ENCODE measurements around the gene PROK2. TPM values are rescaled to one million over a fixed set of nuclear protein-coding genes. Genes with fewer than 3 reads are reported as not detected.

PROK2 gene, protein sequence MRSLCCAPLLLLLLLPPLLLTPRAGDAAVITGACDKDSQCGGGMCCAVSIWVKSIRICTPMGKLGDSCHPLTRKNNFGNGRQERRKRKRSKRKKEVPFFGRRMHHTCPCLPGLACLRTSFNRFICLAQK
- polyA plus RNA-seq (2013, experiment 1 of 2): 0.49 TPM
- 0.26 TPM for polyA plus RNA-seq (2013, experiment 2 of 2)

DNA sequence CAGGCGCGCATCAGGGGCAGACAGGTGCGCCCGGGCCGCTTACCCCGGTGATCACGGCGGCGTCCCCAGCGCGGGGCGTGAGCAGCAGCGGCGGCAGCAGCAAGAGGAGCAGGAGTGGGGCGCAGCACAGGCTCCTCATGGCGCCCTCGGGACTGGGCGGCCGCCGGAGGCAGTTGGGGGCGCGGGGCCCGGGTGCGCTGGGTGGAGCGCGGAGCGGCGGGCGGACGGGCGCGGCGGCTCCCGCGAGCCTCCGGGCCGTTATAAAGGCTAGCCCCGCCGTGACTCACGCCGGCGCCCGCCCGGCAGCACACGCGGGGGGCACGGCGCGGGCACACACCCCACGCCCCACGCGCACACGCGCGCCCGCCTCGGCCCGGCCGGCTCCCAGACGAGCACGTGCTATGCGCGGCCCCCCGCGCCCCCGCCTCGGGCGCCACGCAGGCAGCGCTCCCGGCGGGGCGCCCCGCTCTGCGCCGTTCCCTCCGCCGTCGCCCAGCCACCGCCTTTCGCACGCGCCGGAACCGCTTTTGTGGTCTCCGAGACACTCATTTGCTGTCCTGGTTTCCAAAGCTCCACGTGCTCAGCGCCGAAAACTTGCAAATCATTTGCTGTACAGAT, at the start of gene PROK2:
TSS of gene PROK2 (minus strand) at position 235 of the 618 bp plus-strand sequence. CDS start at position 139, 96 bp downstream.
- Histone ChIP-seq H2BK120ac (ENCODE audit: low read depth, low read length) (no peak within 1 kb of the TSS), H3K14ac (ENCODE audit: low read length) (peak within 1 kb of the TSS; percentile 2), H3K4ac (ENCODE audit: low read length) (no peak within 1 kb of the TSS), H3K4me1 (ENCODE audit: control insufficient read depth in 2 of 2, insufficient read depth in 1 of 2, low read depth in 1 of 2, low read length in 2 of 2) (peaks cover 2 to 9% of the 10 kb centered on the region in 2 donors), H2BK15ac (ENCODE audit: low read length) (peak within 1 kb of the TSS; percentile 56), H3K79me1 (ENCODE audit: low read depth, low read length) (no peaks in the 10 kb centered on the region), H2AK5ac (ENCODE audit: low read depth, low read length) (peak within 1 kb of the TSS; percentile 28), H3K9me3 (replicated peaks in 1 of 2; ENCODE audit: control insufficient read depth in 2 of 2, insufficient read depth in 1 of 2, low read depth in 1 of 2, low read length in 2 of 2) (no peaks in the 10 kb centered on the region), H3K4me3 (ENCODE audit: low read length in 2 of 2) (peak within 1 kb of the TSS in 1 of 2 donors; percentile 79), H3K18ac (ENCODE audit: low read length) (peak within 1 kb of the TSS; percentile 95), H3K27me3 (ENCODE audit: control insufficient read depth in 3 of 3, insufficient read depth in 3 of 3, low read depth in 1 of 3, low read length in 3 of 3) (peaks cover 15 to 85% (median 27%) of the 10 kb centered on the region in 3 experiments), H3K27ac (replicated peaks; ENCODE audit: low read length) (no peak within 1 kb of the TSS), H2AFZ (ENCODE audit: low read length) (peak within 1 kb of the TSS; percentile 77), H2BK12ac (ENCODE audit: low read length) (peak within 1 kb of the TSS; percentile 49), H4K8ac (ENCODE audit: low read depth, low read length) (no peak within 1 kb of the TSS), H4K91ac (ENCODE audit: low read depth, low read length, poor library complexity) (no peak within 1 kb of the TSS), H3K9ac (ENCODE audit: low read depth, low read length, poor library complexity) (peak within 1 kb of the TSS; percentile 74), H3K36me3 (replicated peaks in 1 of 2; ENCODE audit: control insufficient read depth in 2 of 2, insufficient read depth in 2 of 2, low read length in 2 of 2) (no peaks in the 10 kb centered on the region), H3K23ac (ENCODE audit: low read depth, low read length, poor library complexity) (no peak within 1 kb of the TSS), H3K4me2 (ENCODE audit: insufficient read depth, low read length, poor library complexity, severe bottlenecking) (peak within 1 kb of the TSS; percentile 98), H2BK5ac (ENCODE audit: low read length) (no peak within 1 kb of the TSS)
- no CpG with 5 or more reads among the region's 89 CpGs for WGBS, 2 donors (ENCODE audit: extremely low coverage in 2 of 2, insufficient read length in 2 of 2, insufficient replicate concordance in 1 of 2)
- peak; percentile 30 for DNase-seq (ENCODE audit: low spot score)

DNA sequence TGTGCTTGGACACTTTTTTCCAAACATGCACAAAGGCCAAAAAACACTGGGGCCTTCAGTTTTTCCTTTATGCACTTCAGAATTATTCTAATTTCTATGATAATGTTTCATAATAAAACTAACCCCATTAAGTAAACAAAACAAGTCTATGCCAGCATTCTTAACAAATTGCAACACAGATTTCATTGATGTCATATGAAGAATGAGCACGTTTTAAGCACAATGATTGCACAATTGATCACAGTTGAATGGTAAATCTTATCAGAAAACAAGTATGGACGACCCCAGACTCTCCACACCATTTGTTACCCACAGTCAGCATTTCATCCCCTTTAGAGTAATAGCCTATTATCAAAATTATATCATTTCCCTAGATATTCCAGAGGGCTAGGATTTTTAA, 46.7 kb upstream of the PROK2 start:
- Histone ChIP-seq H2BK15ac (ENCODE audit: low read length) (no peak overlapping the region), H2BK12ac (ENCODE audit: low read length) (no peak overlapping the region), H3K4me2 (ENCODE audit: insufficient read depth, low read length, poor library complexity, severe bottlenecking) (no peak overlapping the region), H3K9me3 (replicated peaks in 1 of 2; ENCODE audit: control insufficient read depth in 2 of 2, insufficient read depth in 1 of 2, low read depth in 1 of 2, low read length in 2 of 2) (no peaks in the 10 kb centered on the region), H3K36me3 (replicated peaks in 1 of 2; ENCODE audit: control insufficient read depth in 2 of 2, insufficient read depth in 2 of 2, low read length in 2 of 2) (no peaks in the 10 kb centered on the region), H4K8ac (ENCODE audit: low read depth, low read length) (no peak overlapping the region), H2BK5ac (ENCODE audit: low read length) (no peak overlapping the region), H3K4me3 (ENCODE audit: low read length in 2 of 2) (no peak overlapping the region), H2AK5ac (ENCODE audit: low read depth, low read length) (no peak overlapping the region), H3K79me1 (ENCODE audit: low read depth, low read length) (no peaks in the 10 kb centered on the region), H2BK120ac (ENCODE audit: low read depth, low read length) (no peak overlapping the region), H3K4ac (ENCODE audit: low read length) (no peak overlapping the region), H3K14ac (ENCODE audit: low read length) (no peak overlapping the region), H2AFZ (ENCODE audit: low read length) (no peak overlapping the region), H3K23ac (ENCODE audit: low read depth, low read length, poor library complexity) (no peak overlapping the region), H3K4me1 (ENCODE audit: control insufficient read depth in 2 of 2, insufficient read depth in 1 of 2, low read depth in 1 of 2, low read length in 2 of 2) (no peaks in the 10 kb centered on the region), H4K91ac (ENCODE audit: low read depth, low read length, poor library complexity) (no peak overlapping the region), H3K27me3 (ENCODE audit: control insufficient read depth in 3 of 3, insufficient read depth in 3 of 3, low read depth in 1 of 3, low read length in 3 of 3) (no peaks in the 10 kb centered on the region), H3K18ac (ENCODE audit: low read length) (no peak overlapping the region), H3K27ac (replicated peaks; ENCODE audit: low read length) (no peak overlapping the region), H3K9ac (ENCODE audit: low read depth, low read length, poor library complexity) (no peak overlapping the region)
- DNase-seq (ENCODE audit: low spot score): no peak
- WGBS, 2 donors (ENCODE audit: extremely low coverage in 2 of 2, insufficient read length in 2 of 2, insufficient replicate concordance in 1 of 2): no CpG with 5 or more reads among the region's 2 CpGs

DNA sequence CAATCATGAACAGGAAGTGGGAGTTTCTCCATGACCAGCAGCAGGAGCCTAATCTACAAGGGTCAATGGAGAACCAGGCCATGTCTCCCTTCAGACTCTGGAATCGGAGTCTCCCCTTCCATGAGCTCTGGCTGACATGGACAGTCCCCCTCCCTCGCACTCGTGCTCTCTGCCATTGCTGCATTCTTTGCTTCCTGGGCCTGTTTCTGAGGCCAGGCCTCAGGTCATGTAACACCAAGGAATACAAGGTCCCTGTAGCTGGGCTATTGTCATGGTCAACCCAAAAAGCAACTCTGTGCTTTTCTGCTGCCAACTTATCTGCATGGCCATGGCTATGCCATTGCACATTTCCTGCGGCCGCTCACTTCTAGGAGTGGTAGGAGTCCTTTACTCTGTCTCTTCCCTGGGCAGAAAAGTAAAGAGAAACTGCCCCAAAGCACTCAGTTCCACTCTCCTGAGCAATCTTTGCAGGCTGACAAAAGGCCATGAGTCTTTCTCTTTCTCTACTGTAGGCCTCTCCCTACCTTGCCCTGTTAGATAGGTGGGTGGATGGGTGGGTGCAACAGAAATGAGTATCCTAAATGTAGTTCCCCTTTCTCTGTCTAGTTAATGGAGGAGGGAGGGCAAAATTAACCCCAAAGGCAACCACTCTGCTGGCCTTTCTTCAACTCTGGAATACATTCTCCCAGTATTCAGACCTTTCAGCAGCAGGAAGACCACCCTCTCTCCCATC, 40.8 kb upstream of the PROK2 start:
- no peak for DNase-seq (ENCODE audit: low spot score)
- Histone ChIP-seq H2BK15ac (ENCODE audit: low read length) (no peak overlapping the region), H2AK5ac (ENCODE audit: low read depth, low read length) (no peak overlapping the region), H3K4me2 (ENCODE audit: insufficient read depth, low read length, poor library complexity, severe bottlenecking) (no peak overlapping the region), H3K79me1 (ENCODE audit: low read depth, low read length) (no peaks in the 10 kb centered on the region), H3K23ac (ENCODE audit: low read depth, low read length, poor library complexity) (no peak overlapping the region), H3K27me3 (ENCODE audit: control insufficient read depth in 3 of 3, insufficient read depth in 3 of 3, low read depth in 1 of 3, low read length in 3 of 3) (no peaks in the 10 kb centered on the region), H3K4ac (ENCODE audit: low read length) (no peak overlapping the region), H3K9ac (ENCODE audit: low read depth, low read length, poor library complexity) (no peak overlapping the region), H3K18ac (ENCODE audit: low read length) (no peak overlapping the region), H3K36me3 (replicated peaks in 1 of 2; ENCODE audit: control insufficient read depth in 2 of 2, insufficient read depth in 2 of 2, low read length in 2 of 2) (no peaks in the 10 kb centered on the region), H2BK12ac (ENCODE audit: low read length) (no peak overlapping the region), H2BK120ac (ENCODE audit: low read depth, low read length) (no peak overlapping the region), H4K8ac (ENCODE audit: low read depth, low read length) (no peak overlapping the region), H3K4me3 (ENCODE audit: low read length in 2 of 2) (no peak overlapping the region), H3K4me1 (ENCODE audit: control insufficient read depth in 2 of 2, insufficient read depth in 1 of 2, low read depth in 1 of 2, low read length in 2 of 2) (no peaks in the 10 kb centered on the region), H4K91ac (ENCODE audit: low read depth, low read length, poor library complexity) (no peak overlapping the region), H2AFZ (ENCODE audit: low read length) (no peak overlapping the region), H3K9me3 (replicated peaks in 1 of 2; ENCODE audit: control insufficient read depth in 2 of 2, insufficient read depth in 1 of 2, low read depth in 1 of 2, low read length in 2 of 2) (no peaks in the 10 kb centered on the region), H2BK5ac (ENCODE audit: low read length) (no peak overlapping the region), H3K27ac (replicated peaks; ENCODE audit: low read length) (no peak overlapping the region), H3K14ac (ENCODE audit: low read length) (no peak overlapping the region)
- WGBS, 2 donors (ENCODE audit: extremely low coverage in 2 of 2, insufficient read length in 2 of 2, insufficient replicate concordance in 1 of 2): no CpG with 5 or more reads among the region's 5 CpGs

DNA sequence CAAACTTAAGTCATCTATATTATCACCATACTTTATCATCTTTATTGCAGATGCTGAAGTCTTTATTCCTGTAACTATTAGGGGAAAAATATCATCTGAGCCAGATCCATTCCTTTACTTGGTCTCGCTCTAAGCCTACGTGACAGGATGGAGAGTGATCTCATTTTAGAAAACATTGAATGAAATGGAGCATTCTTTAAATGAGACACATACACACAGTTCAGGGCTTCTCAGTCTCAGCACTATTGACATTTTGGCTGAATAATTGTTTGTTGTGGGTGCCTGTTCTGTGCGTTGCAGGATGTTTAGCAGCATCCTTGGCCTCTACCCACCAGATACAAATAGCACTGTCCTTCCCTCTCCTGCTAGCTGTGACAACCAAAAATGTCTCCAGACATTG, 36.2 kb upstream of the PROK2 start:
- no peak for DNase-seq (ENCODE audit: low spot score)
- Histone ChIP-seq H4K91ac (ENCODE audit: low read depth, low read length, poor library complexity) (no peak overlapping the region), H3K9ac (ENCODE audit: low read depth, low read length, poor library complexity) (no peak overlapping the region), H3K4me2 (ENCODE audit: insufficient read depth, low read length, poor library complexity, severe bottlenecking) (no peak overlapping the region), H3K27ac (replicated peaks; ENCODE audit: low read length) (no peak overlapping the region), H3K36me3 (replicated peaks in 1 of 2; ENCODE audit: control insufficient read depth in 2 of 2, insufficient read depth in 2 of 2, low read length in 2 of 2) (no peaks in the 10 kb centered on the region), H3K23ac (ENCODE audit: low read depth, low read length, poor library complexity) (no peak overlapping the region), H2BK15ac (ENCODE audit: low read length) (no peak overlapping the region), H4K8ac (ENCODE audit: low read depth, low read length) (no peak overlapping the region), H3K4me3 (ENCODE audit: low read length in 2 of 2) (no peak overlapping the region), H2BK120ac (ENCODE audit: low read depth, low read length) (no peak overlapping the region), H3K18ac (ENCODE audit: low read length) (no peak overlapping the region), H3K14ac (ENCODE audit: low read length) (no peak overlapping the region), H2AK5ac (ENCODE audit: low read depth, low read length) (no peak overlapping the region), H3K27me3 (ENCODE audit: control insufficient read depth in 3 of 3, insufficient read depth in 3 of 3, low read depth in 1 of 3, low read length in 3 of 3) (peaks cover 0 to 4% (median 0%) of the 10 kb centered on the region in 3 experiments), H2AFZ (ENCODE audit: low read length) (no peak overlapping the region), H2BK12ac (ENCODE audit: low read length) (no peak overlapping the region), H3K4me1 (ENCODE audit: control insufficient read depth in 2 of 2, insufficient read depth in 1 of 2, low read depth in 1 of 2, low read length in 2 of 2) (peaks cover 2 to 5% of the 10 kb centered on the region in 2 donors), H3K79me1 (ENCODE audit: low read depth, low read length) (no peaks in the 10 kb centered on the region), H2BK5ac (ENCODE audit: low read length) (no peak overlapping the region), H3K4ac (ENCODE audit: low read length) (no peak overlapping the region), H3K9me3 (replicated peaks in 1 of 2; ENCODE audit: control insufficient read depth in 2 of 2, insufficient read depth in 1 of 2, low read depth in 1 of 2, low read length in 2 of 2) (no peaks in the 10 kb centered on the region)
- WGBS, 2 donors (ENCODE audit: extremely low coverage in 2 of 2, insufficient read length in 2 of 2, insufficient replicate concordance in 1 of 2): no CpG with 5 or more reads among the region's 3 CpGs
